Hepatic stellate cell (primary cell): ENCODE measurements around the gene UGT1A9.
"Not testable (repeated sequence)": the region's sequence is repeated elsewhere in the genome, so short reads cannot be mapped to it uniquely, and the experiment has no call there.

Experiments
- DNase-seq: peaks from one replicate; pipeline ENCODE4 v3.0.0; 2011; ENCODE audit warnings: low spot score

The UGT1A9 gene

DNA sequence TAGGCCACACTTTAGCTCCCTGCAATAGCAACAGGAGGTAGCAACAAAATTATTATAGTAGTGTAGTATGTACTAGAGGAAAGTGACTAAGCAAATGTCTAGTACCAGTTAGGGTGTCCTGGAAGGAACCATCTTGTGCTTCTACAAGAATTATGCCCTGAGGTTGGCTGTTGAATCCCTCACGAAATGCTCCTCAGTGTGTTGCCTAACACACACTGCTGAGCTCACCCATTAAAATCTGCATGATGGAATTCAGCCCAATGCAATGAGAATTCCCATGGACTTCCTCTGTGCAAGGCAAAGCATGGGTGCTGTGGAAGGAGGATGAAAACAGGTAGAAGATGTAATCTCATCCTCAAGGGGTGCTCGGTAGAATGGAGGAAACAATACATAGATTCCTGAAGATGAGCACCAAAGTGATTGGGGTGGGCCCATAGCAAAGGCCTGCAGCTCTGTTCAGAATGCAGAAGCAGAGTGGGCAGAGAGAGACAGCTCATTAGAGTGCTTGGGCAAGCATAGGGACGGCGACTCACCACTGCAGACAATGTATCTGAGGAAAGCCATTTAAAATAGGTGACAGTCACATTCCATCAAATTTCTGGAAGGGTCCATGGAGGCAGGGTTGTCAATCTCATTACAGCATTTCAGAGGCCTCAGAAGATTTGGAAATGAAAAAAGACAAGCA is 8.8 kb downstream of the UGT1A9 start:
- no peak for DNase-seq

DNA sequence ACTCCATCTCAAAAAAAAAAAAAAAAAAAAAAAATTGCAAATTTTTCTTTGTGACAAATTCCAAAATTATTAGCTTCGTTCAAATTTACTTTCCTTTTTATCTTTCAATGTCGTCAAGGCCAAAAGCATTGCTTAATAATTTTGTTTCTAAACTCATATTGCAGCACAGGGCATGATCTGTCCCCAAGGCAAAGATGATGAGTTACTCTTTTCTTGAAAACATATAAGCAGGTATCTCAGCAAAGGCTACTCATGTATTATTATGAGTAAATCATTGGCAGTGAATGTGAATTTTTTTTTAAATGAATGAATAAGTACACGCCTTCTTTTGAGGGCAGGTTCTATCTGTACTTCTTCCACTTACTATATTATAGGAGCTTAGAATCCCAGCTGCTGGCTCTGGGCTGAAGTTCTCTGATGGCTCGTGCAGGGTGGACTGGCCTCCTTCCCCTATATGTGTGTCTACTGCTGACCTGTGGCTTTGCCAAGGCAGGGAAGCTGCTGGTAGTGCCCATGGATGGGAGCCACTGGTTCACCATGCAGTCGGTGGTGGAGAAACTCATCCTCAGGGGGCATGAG is 9.9 kb downstream of the UGT1A9 start, which contains the start of gene UGT1A7:
Gene UGT1A7, plus strand, starts transcription at position 381 of the 579 bp plus-strand sequence. Its CDS starts 37 bp downstream, at position 418.
- no peak for DNase-seq

DNA sequence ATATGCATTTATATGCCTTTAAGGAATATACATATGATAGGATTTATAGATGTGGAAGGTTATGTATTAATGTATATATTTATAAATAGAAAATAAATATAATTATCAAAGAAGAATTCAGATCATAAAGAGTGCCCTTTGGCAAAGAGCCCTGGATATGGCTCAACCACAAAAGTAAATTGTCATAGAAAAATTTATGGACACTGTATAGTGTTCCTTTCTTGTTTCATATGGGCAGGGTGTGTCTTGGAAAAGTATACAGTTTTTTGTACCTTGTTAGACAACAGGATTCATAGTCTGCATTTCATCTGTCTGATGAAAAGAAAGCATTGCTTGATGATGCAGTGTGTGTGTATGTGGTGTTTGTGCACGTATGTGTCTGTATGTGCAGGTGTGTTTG is 12.9 kb downstream of the UGT1A9 start:
- no peak for DNase-seq

DNA sequence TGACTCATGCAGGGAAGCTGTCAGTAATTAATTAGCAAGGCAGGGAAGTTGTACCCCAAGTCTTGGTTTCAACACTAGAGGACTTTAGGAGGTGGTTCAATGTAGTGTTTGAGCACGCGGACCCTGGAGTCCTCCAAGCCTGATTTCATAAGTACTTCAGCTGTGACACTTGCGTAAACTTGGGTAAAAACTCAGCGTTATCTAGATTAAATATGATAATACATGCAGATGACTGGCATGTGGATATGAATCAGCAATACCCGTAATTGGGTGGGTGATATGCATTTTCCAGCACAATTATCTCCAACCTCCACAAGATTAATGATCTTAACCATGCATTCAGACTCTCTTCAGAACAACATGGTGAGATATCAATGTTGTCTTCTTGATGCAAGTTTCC is 15.2 kb downstream of the UGT1A9 start:
- no peak for DNase-seq

DNA sequence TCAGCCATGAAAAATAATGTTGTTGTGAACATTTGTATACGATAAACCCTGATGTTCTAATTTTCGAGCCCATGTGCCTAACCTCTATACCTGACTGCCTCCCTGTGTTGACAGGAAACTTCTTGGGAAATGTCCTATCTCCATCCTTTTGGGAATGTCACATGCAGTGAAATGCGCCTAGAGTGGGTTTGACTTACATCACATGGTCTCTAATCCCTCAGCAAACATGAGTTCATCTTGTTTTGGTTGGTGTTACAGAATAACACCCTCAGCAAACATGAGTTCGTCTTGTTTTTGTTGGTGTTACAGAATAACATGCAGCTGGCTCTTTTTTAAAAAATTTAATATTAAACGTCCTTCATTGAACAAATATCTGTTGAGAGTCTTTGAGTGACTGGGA is 16.6 kb downstream of the UGT1A9 start:
- DNase-seq, result no peak

DNA sequence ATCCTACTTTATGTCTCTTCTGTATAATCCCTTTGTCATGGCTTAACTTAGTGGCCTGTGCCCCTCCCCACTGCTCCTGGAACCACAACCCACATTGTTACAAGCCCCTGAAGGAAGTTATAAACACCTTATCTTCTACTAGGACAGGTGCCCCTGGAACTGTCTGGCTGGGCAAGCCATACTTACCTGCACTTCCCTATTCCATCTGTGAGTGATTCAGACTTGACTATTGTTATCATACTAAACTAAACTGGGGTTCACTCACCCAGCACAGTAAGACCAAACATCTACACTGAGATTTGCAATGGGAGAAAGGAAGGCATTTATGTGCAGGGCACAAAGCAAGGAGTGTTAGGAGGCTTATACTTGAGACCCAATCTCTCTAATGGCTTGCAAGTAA is 17.3 kb downstream of the UGT1A9 start:
- no peak for DNase-seq

DNA sequence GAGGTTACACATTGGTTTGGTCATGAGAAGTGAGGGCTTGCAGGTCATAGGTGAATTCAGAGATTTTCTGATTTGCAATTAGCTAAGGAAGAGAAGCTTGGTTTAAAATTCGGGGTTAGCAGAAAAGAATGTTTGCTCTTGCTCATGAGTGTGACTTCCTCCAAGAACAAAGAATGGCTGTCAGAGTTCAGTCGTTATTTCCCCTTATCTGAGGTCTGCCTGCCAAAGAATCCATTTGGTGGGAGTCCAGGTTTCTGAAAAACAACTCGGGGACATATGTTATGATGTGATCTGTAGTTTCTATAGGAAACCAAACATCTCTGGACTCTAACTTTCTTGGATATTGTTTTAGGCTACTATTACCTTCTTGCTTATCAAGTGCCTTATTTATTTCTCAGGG is 17.8 kb downstream of the UGT1A9 start:
- no peak for DNase-seq

DNA sequence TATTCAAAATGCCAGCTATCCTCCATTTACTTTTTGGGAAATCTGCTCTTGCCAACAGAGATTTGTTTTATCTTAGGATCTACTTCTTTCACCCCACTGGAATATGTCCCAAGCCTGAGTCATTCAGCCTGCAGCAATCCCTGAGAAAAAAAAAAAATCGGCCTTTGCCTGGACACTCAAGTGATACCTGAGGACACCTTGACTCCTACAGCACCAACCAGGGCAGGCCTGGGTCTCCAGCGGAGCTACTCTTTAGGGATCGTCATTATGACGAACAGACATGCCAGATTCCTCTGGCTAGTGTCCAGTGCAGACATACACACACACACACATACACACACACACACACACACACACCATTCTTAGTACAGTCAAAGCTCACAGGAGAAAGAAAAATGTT is 18.7 kb downstream of the UGT1A9 start:
- DNase-seq, result no peak

DNA sequence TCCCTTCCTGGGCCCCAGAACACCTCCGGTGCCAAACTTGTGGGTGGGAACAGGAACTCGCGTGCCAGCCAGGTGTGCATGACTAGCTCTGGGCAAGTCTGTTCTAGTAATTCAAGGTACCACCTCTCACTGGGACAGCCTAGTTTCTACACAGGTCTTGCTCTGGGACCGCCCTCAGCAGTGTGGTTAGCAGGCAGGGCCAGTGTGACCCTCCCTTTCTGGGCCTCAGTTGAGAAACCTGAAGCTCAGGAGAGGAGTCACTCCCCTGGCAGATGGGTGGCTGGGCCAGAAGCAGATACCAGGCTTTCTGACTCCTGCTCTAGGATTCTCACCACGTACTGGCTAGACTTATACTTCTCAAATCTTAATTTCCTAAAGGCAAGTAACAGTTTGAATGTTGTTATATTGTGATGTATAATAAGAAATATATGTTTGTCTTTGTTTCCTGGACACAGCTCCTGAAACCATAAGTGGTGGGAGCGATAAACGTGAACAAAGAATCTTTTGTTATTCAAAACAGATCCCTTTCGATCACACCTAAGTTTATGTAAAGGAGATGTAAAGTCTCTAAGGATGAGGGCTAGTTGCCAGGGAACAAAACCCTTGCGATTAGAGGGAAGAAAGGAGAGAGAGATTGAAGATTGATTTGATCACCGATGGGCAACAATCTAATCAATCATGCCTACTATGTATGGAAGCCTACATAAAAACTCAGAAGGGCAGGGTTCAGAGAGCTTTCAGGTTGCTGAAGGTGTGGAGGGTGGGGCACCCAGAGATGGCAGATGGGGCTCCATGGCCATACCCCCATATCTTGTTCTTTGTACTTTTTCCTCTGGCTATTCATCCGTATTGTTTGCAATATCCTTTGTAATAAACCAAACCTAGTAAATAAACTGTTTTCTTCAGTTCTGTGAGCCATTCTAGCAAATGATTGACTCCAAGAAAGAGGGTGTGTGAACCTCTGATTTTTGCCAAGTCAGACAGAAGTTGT is 20.0 kb downstream of the UGT1A9 start:
- DNase-seq, result no peak

DNA sequence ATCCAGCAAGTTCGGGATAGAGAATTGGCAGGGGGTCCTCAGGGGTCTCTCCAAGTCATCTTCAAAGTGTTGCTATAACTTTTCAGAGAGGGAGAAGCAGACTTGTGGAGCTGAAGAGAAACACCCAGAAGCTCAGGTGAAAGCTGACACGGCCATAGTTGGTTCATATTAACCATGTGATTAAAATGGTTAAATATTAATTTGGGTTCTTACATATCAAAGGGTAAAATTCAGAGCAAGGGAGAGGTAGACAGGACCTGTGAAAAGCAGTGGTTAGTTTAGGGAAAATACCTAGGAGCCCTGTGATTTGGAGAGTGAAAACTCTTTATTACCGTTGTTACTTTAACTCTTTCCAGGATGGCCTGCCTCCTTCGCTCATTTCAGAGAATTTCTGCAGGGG is 20.9 kb downstream of the UGT1A9 start, which contains the start of gene UGT1A6:
Gene UGT1A6, plus strand, starts transcription at position 243 of the 400 bp plus-strand sequence. Its CDS starts 115 bp downstream, at position 358.
- DNase-seq, result no peak

DNA sequence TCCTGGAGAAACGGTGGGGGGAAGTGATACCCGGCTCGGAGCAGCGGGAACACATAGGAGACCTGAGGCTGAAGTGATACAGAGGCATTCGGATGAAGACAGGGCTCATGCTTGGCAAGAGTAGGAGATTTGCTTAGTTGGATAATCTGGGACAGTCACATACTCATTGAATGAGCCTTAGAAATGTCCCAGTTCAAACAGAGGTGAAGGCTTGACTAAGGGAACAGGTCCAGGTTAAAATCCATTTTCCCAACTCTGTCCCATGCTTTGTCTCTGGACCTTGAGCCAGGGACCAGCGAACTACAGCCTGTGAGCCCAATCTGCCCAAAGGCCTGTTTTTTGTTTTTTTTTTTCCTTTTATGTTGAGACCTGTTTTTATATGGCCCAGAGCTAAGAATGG is 22.3 kb downstream of the UGT1A9 start:
- DNase-seq, result no peak

DNA sequence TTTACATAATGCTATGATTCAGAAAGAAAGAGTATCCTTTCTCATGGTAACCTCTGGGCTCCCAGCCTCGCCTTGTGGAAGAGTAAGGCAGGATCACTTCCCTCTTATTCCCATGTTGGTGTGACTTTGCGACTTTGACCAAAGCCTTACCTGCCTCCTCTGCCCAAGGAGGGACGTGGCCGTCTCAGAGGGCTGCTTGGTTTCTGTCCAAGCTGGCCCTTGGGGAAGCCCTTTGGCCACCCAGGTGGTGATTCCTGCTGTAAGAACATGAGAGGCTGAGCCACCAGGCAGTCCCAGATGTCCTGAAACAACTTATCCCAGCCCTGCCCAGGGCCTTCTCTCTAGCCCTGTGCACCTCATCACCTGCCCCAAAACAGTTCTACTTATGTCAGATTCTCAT is 27.0 kb downstream of the UGT1A9 start:
- DNase-seq, result no peak

DNA sequence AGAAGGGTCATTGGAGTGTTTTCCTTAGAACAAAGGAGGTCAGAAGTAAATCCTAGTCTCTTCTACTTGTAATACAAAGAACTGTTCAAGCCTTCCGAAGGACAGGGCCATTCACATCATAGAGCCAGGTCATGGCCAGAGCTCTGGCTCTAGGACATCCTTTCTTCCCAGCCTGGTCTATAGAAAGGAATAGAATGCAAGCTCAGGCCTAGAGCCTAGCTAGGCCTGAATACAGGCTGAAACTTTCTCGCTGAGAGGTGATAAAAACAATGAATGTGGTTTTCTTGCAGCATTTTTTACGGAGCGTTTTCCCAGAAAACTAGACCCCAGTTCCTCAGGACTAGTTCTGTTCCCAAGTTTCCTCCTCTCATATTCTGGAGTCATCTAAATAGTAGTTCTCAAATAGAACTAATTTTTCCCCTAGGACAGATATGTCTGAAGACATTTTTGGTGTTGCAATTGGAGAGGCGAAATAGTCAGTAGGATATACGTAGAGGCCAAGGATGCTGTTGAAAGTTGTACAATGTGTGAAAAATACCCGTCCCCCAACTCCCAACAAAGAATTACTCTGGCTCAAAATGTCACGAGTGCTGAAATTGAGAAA is 27.8 kb downstream of the UGT1A9 start:
- DNase-seq, result no peak

DNA sequence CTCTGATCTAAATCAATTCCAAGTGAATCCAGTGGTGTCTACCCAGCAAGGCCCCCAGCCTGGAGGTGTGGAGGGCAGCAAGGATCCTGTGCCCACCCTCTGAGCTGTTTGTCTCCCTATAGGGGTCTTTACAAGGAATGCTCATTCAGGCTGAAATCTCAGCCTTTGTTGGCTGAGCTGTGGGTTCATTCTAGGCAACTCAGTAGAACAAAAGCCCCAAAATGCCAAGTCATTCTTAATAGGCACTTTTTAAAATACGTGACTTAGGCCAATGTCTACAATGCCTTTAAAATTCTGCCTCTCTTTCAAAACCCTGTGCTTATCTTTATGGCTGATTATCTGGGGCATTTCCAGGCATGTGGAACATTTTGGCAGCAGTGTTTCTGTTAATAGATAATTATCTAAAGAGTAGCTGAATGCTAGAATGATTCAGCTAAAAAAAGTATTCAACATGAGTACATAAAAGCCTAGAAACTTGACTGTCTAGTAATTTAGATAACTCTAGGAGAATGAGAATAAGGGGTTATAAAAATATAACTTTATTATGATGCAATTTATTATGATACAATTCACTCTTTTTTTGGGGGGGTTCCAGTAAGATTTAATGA is 28.4 kb downstream of the UGT1A9 start:
- DNase-seq, result no peak

DNA sequence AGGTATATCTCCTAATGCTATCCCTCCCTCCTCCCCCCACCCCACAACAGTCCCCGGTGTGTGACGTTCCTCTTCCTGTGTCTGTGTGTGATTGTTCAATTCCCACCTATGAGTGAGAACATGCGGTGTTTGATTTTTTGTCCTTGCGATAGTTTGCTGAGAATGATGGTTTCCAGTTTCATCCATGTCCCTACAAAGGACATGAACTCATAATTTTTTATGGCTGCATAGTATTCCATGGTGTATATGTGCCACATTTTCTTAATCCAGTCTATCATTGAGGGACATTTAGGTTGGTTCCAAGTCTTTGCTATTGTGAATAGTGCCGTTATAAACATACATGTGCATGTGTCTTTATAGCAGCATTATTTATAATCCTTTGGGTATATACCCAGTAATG is 29.1 kb downstream of the UGT1A9 start:
- DNase-seq, result not testable (repeated sequence)

DNA sequence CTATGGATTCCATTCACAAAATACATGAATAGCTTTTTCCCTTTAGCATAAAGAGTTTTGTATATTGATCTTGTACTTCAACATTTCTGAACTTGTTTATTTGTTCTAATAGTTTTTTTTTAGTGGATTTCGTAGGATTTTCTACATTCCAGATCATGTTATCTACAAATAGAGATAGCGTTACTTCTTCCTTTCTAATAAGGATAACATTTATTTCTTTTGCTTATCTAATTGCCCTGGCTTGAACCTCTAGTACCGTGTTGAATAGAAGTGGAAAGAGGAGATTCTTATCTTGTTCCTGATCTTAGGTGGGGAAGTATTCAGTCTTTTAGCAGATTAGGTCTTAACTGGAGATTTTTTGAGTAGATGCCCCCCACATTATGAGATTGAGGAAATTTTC is 30.5 kb downstream of the UGT1A9 start:
- no peak for DNase-seq

DNA sequence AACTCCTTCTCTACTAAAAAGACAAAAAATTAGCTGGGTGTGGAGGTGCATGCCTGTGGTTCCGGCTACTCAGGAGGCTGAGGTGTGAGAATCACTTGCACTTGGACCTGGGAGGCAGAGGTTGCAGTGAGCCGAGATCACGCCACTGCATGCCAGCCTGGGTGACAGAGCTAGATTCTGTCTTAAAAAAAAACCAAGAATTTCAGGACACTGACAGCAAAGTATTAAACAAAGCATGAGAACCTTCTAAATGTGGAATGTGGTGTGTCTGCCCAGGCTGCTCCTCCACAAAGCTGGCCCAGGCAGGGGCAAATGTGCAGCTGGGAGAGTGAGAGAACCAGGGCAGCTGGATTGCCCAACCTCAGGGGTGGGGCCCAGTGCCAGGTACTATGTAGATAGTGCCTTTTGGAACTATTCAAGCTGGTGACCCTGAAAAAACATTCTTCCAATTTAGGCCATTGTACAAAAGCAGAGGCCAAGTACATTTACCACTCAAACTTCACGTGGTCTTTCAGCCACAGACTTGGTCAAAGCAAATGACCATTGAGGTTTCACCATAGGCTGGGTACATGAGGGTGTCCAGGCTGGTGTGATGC is 34.3 kb downstream of the UGT1A9 start:
- no peak for DNase-seq

DNA sequence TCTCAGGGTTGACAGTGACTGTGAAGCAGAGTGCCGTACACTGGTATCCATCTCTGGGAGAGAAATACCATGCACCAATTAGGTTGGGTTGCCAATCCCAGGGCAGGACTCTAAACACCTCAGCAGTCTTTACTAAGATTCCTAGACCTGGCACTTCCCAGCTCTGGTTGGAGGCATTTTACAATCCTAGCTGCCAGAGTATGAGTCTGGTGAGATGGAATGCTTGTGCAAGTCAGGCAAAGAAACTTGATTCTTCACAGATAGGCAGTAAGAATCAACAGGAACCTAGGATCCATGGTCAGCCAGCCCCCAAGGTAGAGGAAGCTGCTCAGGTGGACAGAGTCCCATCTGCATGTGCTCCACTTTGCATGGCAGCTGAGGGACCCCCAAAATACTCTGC is 35.0 kb downstream of the UGT1A9 start:
- DNase-seq, result no peak

DNA sequence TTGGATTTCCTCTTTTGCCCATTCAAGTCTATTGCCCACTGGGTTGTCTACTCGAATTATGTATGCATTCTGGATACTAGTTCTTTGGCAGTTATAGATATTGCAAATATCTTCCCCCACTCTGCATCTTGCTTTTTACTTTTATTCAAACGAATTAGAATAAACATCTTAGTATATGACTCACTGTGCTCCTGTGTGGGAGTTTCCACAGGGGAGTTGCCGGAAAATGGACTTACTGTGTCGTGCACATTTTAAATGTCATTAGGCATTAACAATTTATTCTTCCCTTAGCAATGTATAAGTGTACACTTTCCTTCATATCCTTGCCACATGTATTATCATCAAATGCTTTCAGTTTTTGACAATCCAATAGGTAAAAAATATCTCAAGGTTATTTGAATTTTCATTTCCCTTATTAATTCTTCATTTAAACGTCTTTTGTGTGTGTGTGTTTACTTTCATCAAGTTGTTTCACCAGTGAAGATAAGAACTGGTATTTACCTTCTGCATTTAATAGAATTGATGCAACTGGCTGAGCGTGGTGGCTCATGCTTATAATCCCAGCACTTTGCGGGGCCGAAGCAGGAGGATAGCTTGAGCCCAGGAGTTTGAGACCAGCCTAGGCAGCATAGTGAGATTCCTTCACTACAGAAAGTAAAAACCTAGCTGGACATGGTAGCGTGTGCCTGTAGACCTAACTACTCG is 36.4 kb downstream of the UGT1A9 start:
- no peak for DNase-seq

DNA sequence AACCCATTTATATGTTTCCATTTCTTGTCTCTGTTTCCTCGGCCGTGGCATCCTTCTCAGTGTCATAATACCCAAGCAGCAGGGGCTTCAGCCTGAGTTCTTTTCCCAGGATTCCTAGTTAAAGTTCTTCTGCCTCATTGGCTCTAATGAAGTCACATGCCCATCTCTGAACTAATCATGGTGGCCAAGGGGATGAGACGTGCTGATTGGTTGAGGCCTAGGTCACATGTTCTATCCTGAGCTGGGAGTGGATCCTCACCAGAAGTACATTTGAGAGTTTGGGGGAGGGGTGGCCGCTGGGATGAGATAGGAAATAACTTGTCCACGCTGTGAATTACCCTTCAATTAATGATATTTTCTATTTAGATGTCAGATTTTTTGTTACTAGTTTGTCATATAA is 37.2 kb downstream of the UGT1A9 start:
- no peak for DNase-seq
